Upper lobe of left lung (tissue), 4 donors: ENCODE measurements around the gene MMP8.

Experiments used
- CTCF ChIP-seq, 6 experiments: fragments of 450-650 bp in 4 of 6; fragments of 200-600 bp in 2 of 6; sonication (generic) in 2 of 6; IDR thresholded peaks; one replicate each; pipeline ENCODE4 v1.5.1; 2016 to 2019; ENCODE audit warnings: antibody characterized with exemption in 6 of 6
- EP300 ChIP-seq, 4 donors: sonication (generic); formaldehyde crosslinking; IDR thresholded peaks; one replicate each; pipeline ENCODE4 v1.5.1; 2017; ENCODE audit warnings: antibody characterized with exemption in 4 of 4, control low read depth in 2 of 4
- POLR2A ChIP-seq, 4 donors: fragments of 450-650 bp; IDR thresholded peaks; one replicate each; pipeline ENCODE4 v1.5.1; 2016 to 2017; ENCODE audit warnings: antibody characterized with exemption in 4 of 4, mild to moderate bottlenecking in 2 of 4
- POLR2AphosphoS5 ChIP-seq, 2 donors: sonication (generic); formaldehyde crosslinking; IDR thresholded peaks; one replicate each; pipeline ENCODE4 v1.5.1; 2017; ENCODE audit warnings: antibody characterized with exemption in 2 of 2

GRCh38 chr11:102664001-102664752 lies 60.6 kb downstream of the MMP8 start:
- TF ChIP-seq EP300 (IDR thresholded peaks at IDR 0.05) (no peak), CTCF (IDR thresholded peaks at IDR 0.05) (no peak), POLR2A (IDR thresholded peaks at IDR 0.05) (no peak), POLR2AphosphoS5 (IDR thresholded peaks at IDR 0.05) (no peak)
